NCI-H2081 treated with DMSO at 0.1 percent for 48 hours (cell line): Measurements from ENCODE around the gene CREB5.
"Not testable (repeated sequence)": the region's sequence is repeated elsewhere in the genome, so short reads cannot be mapped to it uniquely, and the experiment has no call there.

Source experiments
- DNase-seq: peaks from one replicate; lab custom pipeline; 2025; lab: John Stamatoyannopoulos, UW

The CREB5 gene

GRCh38 chr7:28550580-28551186, 138.4 kb downstream of the CREB5 start:
- DNase-seq = no peak

DNA sequence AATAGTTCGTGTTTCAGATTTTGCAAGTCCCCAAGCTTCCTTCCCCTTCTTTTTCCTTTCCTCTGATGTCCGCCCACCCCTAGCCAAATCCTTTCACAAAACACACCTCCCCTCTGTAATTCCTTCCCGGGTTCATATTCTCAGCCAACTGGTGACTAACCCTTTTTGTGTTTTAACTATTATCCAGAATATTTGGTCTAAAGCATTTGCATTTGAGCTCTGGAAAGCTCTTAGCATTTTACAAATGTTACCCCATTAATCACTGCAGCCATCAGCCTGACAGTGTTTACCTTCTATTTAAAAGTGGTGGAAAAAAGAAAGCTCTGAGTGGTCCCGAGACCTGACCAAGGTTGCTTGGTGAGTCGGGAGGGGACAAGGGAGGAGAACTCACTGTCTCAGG, 139.0 kb downstream of the CREB5 start:
- DNase-seq = no peak

DNA sequence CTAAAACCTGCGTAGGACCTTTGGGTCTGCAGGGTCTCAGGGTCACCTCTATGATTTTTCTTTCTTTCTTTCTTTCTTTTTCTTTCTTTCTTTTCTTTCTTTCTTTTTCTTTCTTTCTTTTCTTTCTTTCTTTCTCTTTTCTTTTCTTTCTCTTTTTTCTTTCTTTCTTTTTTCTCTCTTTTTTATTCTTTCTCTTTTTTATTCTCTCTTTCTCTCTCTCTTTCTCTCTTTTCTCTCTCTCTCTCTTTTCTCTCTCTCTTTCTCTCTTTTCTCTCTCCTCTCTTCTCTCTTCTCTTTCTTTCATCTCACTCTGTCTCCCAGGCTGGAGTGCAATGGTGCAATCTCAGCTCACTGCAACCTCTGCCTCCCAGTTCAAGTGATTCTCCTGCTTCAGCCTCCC, 139.4 kb downstream of the CREB5 start:
- not testable (repeated sequence) for DNase-seq

- no peak for DNase-seq
Measured at GRCh38 chr7:28554802-28555471, 142.6 kb downstream of the CREB5 start.

GRCh38 chr7:28556025-28556424, 143.7 kb downstream of the CREB5 start:
- DNase-seq = no peak

- no peak for DNase-seq
Measured at GRCh38 chr7:28556671-28557070, 144.4 kb downstream of the CREB5 start.

- no peak for DNase-seq
Measured at GRCh38 chr7:28558236-28558635, 145.9 kb downstream of the CREB5 start.

GRCh38 chr7:28560767-28561166, 148.4 kb downstream of the CREB5 start:
- no peak for DNase-seq

GRCh38 chr7:28564033-28564432, 151.7 kb downstream of the CREB5 start:
- no peak for DNase-seq

DNA sequence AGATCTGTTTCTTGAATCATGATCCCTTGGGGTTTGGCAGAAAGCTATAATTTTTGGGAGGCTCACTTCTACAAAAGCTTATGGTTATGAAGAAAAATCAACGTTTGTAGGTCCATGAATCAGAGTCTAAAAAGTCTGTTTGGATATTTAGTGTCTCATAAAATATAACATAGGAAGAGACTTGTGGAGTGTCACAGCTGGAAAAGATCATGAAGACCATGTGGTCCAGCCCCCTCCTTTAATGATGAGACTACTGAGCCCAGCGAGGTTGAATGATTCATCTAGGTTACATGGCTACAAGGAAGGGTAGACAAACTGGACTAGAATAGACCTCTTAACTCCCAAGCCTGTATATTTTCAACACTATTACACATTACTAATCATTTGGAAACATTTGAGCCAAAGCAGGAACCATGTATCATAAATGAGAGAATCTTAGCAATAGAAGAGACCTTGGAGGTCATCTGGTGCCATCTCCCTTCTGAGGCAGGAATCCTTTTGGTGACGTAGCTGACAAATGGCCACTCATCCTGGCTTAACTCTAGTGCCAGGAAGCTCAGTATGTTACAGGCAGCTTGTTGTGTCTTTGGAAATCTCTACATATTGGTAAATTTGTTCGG, 152.5 kb downstream of the CREB5 start:
- DNase-seq = no peak

DNA sequence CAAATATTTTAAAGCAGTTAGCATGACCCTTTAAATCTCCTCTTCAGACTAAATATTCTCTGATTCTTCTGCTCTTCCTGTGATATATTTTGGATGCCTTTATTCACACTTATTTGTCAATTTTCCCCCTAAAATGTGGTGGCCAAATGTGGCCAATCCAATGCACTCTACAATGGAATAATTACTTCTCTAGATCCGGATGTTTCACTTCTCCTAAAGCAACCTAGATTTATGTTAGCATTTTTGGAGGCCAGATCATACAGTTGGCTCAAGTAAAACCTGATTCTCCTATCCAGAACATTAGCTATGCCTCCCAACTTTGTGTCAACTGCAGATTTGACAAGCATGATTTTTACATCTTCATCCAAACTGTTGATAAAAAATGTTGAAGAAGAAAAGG, 153.7 kb downstream of the CREB5 start:
- no peak for DNase-seq

DNA sequence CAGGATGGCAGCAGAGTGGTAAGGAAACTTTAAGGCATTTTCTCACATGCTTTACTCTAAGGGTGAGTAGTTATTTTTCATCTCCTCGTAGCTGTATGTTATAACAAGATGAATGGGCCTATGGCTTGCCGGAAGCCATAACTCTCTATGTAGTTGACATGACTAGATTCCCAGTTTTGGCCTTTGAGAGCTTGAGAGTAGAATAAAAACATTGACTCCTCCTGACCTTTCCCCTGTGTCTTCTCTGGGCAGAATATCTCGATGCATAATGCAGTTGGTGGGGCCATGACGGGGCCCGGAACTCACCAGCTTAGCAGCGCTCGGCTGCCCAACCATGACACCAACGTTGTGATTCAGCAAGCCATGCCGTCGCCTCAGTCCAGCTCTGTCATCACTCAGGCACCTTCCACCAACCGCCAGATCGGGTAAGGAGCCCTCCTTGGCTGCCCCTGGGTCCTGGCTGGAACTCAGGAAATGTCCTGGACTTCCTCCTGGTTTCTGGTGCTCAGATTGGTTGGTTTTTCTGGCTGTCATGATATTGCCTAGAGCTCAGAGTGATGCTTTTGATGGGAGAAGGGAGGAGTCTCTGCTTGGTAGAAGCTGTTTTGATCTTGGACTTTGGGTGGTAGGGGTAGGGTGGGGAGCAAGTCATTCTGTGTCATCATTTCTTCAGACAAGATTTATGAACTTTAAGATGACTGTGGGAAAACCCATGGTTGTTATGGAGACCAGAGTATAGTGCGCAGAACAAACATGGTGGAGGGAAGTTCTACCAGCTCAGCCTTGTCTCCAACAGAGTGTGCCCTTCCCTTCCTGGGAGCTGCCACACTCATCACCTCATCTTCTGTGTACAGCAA, 158.0 kb downstream of the CREB5 start:
- no peak for DNase-seq

DNA sequence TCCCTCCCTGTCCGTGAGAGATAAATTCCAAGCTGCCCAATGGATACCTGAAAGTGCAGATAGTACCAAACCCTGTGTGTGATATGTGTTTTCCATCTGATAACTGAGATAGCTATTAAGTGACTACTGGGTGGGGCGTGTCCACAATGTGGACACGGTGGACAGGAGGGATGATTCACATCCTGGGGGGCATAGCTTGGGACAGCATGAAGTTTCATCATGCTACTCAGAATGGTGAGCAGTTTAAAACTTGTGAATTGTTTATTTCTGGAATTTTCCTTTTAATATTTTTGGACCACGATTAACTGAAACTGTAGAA, 158.6 kb downstream of the CREB5 start:
- no peak for DNase-seq

- DNase-seq = no peak
Measured at GRCh38 chr7:28571405-28571804, 159.1 kb downstream of the CREB5 start.

- peak; percentile 90 for DNase-seq
Measured at GRCh38 chr7:28572321-28573058, 160.2 kb downstream of the CREB5 start.

DNA sequence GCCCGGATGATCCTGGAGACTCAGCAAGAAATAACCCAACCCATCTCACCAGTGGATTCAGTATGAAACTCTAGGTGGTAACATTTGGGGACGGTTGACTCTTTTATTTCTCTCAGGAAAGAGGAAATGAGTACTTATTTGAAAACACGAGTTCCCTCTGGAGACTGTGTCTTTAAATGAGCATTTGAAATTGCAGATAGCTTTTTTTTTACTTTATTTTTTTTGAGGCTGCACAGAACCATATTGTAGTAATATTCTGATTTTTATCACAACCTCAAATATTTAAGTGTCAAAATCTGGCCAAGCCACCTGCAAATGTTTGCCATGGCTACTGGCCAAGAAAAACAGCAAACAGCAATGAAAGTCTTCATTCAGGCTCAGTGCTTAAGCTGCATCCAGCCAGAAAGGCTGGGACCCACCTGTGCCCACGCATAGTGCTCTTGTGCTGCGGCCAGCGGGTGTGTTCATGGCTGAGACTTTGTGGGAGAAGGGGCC, 160.8 kb downstream of the CREB5 start:
- DNase-seq = peak; percentile 75

- DNase-seq = peak; percentile 67
Measured at GRCh38 chr7:28573651-28574301, 161.5 kb downstream of the CREB5 start.

DNA sequence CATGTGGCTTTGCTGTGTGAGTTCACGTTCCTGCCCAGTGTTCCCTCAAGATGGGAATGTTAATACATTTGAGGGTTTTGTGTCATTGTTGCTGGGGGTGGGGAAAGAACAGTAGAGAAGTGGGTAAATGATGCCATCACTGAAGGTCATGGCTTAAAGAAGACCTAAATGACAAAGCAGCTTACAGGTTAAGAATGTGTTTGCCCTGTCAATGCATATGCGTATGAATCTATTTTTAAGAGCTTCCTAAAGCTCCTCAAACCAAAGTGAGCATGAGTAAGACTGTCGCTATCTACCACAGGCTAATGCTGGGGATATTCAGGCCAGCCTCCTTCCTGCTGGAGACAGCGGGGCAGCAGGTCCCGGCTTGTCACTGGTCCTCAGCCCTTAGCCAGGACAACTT, 162.9 kb downstream of the CREB5 start:
- DNase-seq = no peak

- no peak for DNase-seq
Measured at GRCh38 chr7:28576656-28577055, 164.3 kb downstream of the CREB5 start.

GRCh38 chr7:28579571-28579970, 167.3 kb downstream of the CREB5 start:
- no peak for DNase-seq

DNA sequence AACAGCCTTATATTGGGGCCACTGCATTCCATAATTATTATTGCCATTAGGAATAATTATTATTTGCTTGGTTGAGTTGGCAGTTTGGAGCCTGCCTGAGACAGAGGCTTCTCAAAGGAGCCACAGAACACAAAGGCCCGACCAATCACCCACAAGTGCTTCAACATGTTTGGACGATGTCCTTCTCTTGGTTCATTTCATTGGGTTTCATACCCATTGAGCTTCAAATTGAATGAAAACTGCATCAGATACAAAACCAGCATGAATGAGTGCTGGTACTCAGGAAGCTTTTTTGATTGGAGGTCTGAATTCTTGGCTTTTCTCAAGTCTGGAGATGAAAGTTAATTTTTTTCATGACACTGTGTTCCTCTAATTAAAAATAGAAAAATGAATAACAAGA, 168.3 kb downstream of the CREB5 start:
- no peak for DNase-seq
